ENCODE results near the gene ITPK1.

ITPK1 gene

DNA sequence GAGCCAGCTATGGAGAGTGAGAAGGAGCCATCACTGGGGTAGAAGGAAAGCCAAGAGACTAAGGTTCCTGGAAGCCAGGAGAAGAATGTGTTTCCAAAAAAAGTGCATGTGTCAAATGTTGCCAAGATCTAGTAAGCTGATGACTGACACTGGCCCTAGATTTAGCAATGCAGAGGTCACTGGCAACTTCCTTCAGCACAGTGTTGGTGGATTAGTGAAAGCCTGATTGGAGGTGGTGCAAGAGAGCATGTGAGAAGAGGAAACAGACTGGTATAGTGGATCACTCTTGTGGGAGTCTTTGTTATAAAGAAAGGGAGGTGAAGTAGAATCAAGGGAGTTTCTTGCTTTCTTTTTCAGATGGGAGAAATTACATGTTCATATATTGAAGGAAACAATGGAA lies 226.8 kb downstream of the ITPK1 start:
- no peak for DNase-seq (ENCODE audit: low read depth)

DNA sequence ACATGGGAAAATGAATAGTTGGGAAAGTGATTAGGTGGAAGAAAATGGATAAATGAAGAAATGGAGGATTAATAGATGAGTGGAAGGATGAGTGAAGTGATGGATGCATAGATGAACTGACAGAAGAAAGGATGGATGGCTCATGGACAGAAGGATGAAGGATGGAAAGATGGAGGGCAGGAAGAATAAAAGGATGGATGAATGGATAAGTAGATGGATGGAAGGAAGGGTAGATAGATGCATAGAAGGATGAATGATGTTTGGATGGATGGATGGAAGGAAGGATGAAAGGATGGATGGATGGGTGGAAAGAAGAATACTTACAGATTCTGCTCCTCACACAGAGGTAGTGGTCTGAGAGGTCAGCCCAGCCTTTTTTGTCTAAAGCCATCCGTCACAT lies 228.6 kb downstream of the ITPK1 start:
- no peak for DNase-seq (ENCODE audit: low read depth)
